GM12872 (cell line): ENCODE data around the gene KCNA3.

Experiments
- CTCF ChIP-seq: IDR thresholded peaks from 3 replicates; pipeline ENCODE4 v1.5.1; 2011; ENCODE audit warnings: low read depth, mild to moderate bottlenecking, low read length, moderate library complexity; ENCODE audit not compliant: insufficient read depth

The KCNA3 gene

GRCh38 chr1:110631836-110632620 lies 42.7 kb downstream of the KCNA3 start:
- no peak for TF ChIP-seq CTCF

- peak; percentile 87 for TF ChIP-seq CTCF
Observed at GRCh38 chr1:110630839-110631663, 43.7 kb downstream of the KCNA3 start.

- no peak for TF ChIP-seq CTCF
Observed at GRCh38 chr1:110628323-110629105, 46.2 kb downstream of the KCNA3 start.

GRCh38 chr1:110627764-110628163 lies 47.0 kb downstream of the KCNA3 start:
- no peak for TF ChIP-seq CTCF

GRCh38 chr1:110626889-110627288 lies 47.9 kb downstream of the KCNA3 start:
- TF ChIP-seq CTCF = no peak
